Activated CD4-positive, alpha-beta T cell treated with anti-CD3 and anti-CD28 coated beads for 36 hours (primary cell): ENCODE results near the gene MED29. TPM values are rescaled to one million over a fixed set of nuclear protein-coding genes. Genes with fewer than 3 reads are reported as not detected.
A peak's percentile ranks its signal among the peaks of the same experiment; 100 is the strongest.
"Not testable (repeated sequence)": the region's sequence is repeated elsewhere in the genome, so short reads cannot be mapped to it uniquely, and the experiment has no call there.

ENCODE experiments used
- ATAC-seq: fragments of 200-7000 bp; cut with Tn5 transposase; one replicate; pipeline ENCODE4 v1.10.0; 2021; ENCODE audit warnings: mild to moderate bottlenecking, moderate library complexity
- CTCF ChIA-PET: fragments of 350-600 bp; sonication (Branson Sonifier 250); formaldehyde crosslinking; loops from one replicate; lab custom pipeline; 2021; ENCODE audit warnings: antibody characterized with exemption; lab: Charles Lee
- POLR2A ChIA-PET: fragments of 350-600 bp; sonication (Branson Sonifier 250); formaldehyde crosslinking; loops from one replicate; lab custom pipeline; 2021; ENCODE audit warnings: antibody characterized with exemption, inconsistent platforms; lab: Charles Lee
- DNase-seq: peaks from one replicate; pipeline ENCODE4 v3.0.0-alpha.2; 2020
- H3K27ac Mint-ChIP-seq: one replicate; pipeline ENCODE4 v1.8.0; 2021; ENCODE audit warnings: mixed read lengths
- H3K27me3 Mint-ChIP-seq: one replicate; pipeline ENCODE4 v1.8.0; 2021; ENCODE audit warnings: mixed read lengths
- H3K36me3 Mint-ChIP-seq: one replicate; pipeline ENCODE4 v1.8.0; 2021; ENCODE audit warnings: low read depth, mixed read lengths
- H3K4me1 Mint-ChIP-seq: one replicate; pipeline ENCODE4 v1.8.0; 2021; ENCODE audit warnings: mixed read lengths
- H3K4me3 Mint-ChIP-seq: one replicate; pipeline ENCODE4 v1.8.0; 2021; ENCODE audit warnings: mild to moderate bottlenecking, moderate library complexity, mixed read lengths
- H3K9me3 Mint-ChIP-seq: one replicate; pipeline ENCODE4 v1.8.0; 2021; ENCODE audit warnings: low read depth, mixed read lengths
- intact Hi-C, 2 experiments: fragments of 100-400 bp; cut with DNase I in 1 of 2; cut with micrococcal nuclease in 1 of 2; formaldehyde crosslinking; loops; one replicate each; pipeline versions ENCODE4 v1.14.2 to v1.15.1; 2022 to 2024; cut with DNase I, micrococcal nuclease
- total RNA-seq, 2 experiments: library from RNA; stranded (reverse); gene quantifications; one replicate each; pipeline ENCODE4 v1.2.3, GENCODE V29; 2021

The MED29 gene
- total RNA-seq, 2 experiments from 2014 or later = 24.0 to 34.6 TPM

DNA sequence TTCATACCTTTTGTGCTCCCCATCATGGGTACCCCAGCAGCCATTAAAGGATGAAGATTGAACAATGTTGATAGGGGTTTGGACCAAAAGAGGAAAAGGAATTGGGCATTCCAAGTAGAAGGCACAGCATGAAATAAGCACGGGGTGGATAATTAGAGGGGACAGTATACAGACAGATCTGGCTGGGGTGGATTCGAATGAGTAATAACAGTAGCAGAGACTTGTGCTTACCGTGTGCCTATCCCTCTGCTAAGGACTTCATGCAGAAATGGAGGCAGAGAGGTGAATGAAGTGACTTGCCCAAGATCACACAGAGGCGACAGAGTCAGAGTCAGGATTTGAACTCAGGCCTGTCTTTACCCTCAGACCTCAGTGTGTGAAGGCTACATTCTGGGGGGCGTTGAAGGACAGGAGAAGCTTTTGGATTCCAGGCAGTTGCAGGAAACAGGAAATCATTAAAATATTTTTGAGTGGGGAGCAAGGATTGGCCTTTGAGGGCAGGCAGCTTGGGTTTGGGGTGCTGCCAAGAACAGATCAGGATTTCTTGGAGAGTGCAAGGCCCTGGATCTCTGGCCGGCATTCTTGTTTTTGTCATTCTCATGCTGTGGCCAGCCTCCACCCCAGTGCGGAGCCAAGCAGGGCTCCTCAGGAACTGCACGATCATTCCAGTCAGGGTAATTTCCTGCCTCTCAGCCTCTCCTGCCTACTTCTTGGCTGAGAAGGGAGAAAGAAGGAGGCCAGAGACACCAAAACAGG lies 19.0 kb upstream of the MED29 start:
- H3K36me3 Mint-ChIP-seq = peaks cover 34% of the 10 kb centered on the region
- intact Hi-C loops = no loop called here
- H3K4me3 Mint-ChIP-seq = no peak overlapping the region
- H3K27ac Mint-ChIP-seq = peak overlapping the region; percentile 60
- no peak for DNase-seq
- no peaks in the 10 kb centered on the region for H3K9me3 Mint-ChIP-seq
- POLR2A ChIA-PET = no interaction called here
- H3K4me1 Mint-ChIP-seq = no peaks in the 10 kb centered on the region
- no peak for ATAC-seq
- CTCF ChIA-PET = interaction anchor here (0.6 kb wide), 1 partner anchor 22 kb away, joined by 3 read pairs; no protein-coding TSS in a partner anchor
- no peaks in the 10 kb centered on the region for H3K27me3 Mint-ChIP-seq

DNA sequence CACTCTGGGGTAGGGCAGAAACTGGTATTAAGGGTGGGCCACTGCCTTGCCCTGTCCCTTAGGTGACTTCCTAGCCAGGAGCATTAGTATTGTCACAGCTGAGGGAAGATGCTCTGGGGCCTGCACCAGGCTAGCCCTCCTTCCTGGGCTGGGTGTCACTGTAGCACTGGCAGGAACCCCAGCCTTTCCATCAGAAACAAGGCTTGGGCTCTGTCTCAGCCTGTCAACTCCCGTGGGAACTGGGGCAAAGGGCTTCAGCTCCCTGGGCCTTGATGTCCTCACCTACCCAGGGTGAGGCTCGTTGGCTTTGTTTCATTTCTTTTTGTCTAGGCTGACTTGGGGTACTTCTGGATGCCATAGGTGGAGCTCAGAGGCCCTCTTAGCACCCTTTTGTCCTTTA lies 18.2 kb upstream of the MED29 start:
- DNase-seq = no peak
- intact Hi-C loops = no loop called here
- POLR2A ChIA-PET = no interaction called here
- Mint-ChIP-seq H3K27ac (no peak overlapping the region), H3K27me3 (no peaks in the 10 kb centered on the region), H3K4me1 (no peaks in the 10 kb centered on the region), H3K9me3 (no peaks in the 10 kb centered on the region), H3K4me3 (no peak overlapping the region), H3K36me3 (peaks cover 37% of the 10 kb centered on the region)
- ATAC-seq = no peak
- CTCF ChIA-PET = no interaction called here

DNA sequence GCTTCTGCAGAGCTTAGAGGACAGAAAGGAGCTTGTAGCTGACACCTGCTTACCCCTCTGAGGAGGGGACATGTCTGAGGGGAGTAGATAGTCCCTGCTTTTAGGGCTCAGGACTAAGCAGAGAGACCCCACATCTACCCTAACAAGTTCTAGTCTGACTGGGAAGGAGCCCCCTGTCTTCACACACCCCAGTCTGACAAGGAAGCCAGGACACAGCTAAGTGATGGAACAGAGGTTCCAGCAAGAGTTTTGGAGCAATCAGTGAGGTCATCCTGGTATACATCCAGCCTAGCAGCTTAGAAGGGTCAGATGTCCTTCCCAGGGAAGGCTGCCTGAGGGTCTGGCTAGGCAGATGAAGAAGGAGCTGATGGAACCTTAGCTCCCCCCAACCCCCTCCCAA lies 15.2 kb upstream of the MED29 start:
- DNase-seq = no peak
- ChIA-PET POLR2A (no interaction called here), CTCF (interaction anchor here (1.1 kb wide), 1 partner anchor 13 kb away, joined by 3 read pairs; no protein-coding TSS in a partner anchor)
- Mint-ChIP-seq H3K4me3 (no peak overlapping the region), H3K27ac (no peak overlapping the region), H3K9me3 (no peaks in the 10 kb centered on the region), H3K27me3 (no peaks in the 10 kb centered on the region), H3K4me1 (no peaks in the 10 kb centered on the region), H3K36me3 (peaks cover 31% of the 10 kb centered on the region)
- ATAC-seq = no peak
- intact Hi-C loops = no loop called here

DNA sequence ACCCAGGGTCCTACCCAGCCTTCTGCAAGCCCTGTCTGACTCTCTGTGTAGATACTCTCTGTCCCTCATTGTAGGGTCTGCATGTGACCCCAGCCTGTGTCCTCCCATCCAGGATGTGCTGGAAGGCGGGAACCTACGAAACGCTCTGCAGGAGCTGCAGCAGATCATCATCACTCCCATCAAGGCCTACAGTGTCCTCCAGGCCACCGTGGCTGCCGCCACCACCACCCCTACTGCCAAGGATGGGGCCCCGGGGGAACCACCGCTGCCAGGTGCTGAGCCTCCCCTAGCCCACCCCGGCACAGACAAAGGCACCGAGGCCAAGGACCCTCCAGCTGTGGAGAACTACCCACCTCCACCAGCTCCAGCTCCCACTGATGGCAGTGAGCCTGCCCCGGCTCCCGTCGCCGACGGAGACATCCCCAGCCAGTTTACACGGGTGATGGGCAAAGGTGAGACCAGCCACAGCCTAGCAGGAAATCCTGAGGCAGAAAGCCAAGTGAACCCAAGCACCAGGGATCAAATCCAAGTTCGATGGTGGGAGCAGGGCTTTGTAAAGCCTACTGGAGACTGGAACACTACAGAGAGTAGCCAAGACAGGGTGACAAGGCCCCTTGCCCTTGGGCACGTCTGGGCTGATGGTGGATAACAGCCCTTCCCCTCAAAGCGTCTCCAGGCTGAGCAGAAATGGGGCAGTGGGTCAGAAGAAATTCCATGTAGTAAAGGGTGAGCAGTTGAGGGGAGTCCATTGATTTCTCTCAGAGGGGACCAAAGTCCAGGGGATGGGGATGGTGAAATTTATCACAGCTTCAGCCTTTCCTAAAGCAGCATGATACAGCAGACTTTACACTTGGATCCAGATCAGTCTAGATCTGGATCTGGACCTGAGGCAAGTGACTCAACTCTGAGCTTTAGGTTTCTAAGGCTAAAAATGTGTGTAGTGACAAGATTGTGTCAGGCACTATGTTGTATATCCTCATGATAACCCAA lies 13.5 kb upstream of the MED29 start:
- POLR2A ChIA-PET = no interaction called here

DNA sequence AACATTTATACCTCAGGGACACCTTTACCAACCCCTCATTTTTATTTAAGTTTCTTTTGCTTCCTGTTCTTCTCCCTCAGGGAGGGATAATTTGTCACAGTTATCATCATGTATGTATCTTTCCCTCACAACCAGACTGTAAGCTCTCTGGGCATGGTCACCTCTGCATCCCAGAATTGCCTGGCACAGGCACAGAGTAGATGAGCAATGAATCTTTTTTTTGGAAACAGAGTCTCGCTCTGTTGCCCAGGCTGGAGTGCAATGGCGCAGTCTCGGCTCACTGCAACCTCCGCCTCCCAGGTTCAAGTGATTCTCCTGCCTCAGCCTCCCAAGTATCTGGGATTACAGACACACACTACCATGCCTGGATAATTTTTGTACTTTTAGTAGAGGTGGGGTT lies 11.8 kb upstream of the MED29 start:
- H3K9me3 Mint-ChIP-seq, intact Hi-C loops, H3K4me3 Mint-ChIP-seq, H3K4me1 Mint-ChIP-seq, CTCF ChIA-PET, POLR2A ChIA-PET, ATAC-seq, H3K27ac Mint-ChIP-seq, DNase-seq, H3K27me3 Mint-ChIP-seq: not testable (repeated sequence)
- peaks cover 32% of the 10 kb centered on the region for H3K36me3 Mint-ChIP-seq

More for the DNA sequence above, 13.5 kb upstream of the MED29 start:
- intact Hi-C loops = no loop called here
- Mint-ChIP-seq H3K9me3 (no peaks in the 10 kb centered on the region), H3K4me1 (no peaks in the 10 kb centered on the region), H3K36me3 (peaks cover 34% of the 10 kb centered on the region), H3K27me3 (no peaks in the 10 kb centered on the region), H3K27ac (no peak overlapping the region), H3K4me3 (no peak overlapping the region)
- ATAC-seq (no peak), DNase-seq (no peak)
- CTCF ChIA-PET = no interaction called here

DNA sequence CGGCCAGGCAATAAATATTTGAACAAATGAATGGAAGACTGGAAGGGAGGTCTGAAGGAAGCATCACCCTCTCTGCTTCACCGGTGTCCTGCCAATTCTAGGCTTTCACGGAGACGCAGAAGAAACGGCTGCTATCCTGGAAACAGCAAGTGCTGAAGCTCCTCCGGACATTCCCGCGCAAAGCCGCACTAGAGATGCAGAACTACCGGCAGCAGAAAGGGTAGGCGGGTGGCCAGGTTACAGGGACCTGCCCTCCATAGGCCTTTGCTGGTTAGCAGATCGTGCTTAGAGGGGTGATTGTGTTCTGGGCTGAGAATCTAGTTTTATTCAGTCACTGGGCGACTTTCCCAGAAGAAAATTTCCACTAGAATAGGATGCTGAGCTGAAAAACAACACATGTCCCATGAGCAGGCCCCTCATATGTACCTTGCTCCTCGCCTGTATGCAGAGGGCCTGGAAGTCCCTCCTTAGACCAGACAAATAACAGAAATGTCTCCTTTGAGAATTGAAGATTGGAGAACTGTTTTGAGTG lies 11.2 kb upstream of the MED29 start:
- CTCF ChIA-PET = no interaction called here
- Mint-ChIP-seq H3K36me3 (peaks cover 32% of the 10 kb centered on the region), H3K4me1 (no peaks in the 10 kb centered on the region), H3K9me3 (no peaks in the 10 kb centered on the region), H3K27ac (no peak overlapping the region), H3K27me3 (no peaks in the 10 kb centered on the region), H3K4me3 (no peak overlapping the region)
- POLR2A ChIA-PET = no interaction called here
- intact Hi-C loops = no loop called here
- ATAC-seq = no peak
- no peak for DNase-seq

DNA sequence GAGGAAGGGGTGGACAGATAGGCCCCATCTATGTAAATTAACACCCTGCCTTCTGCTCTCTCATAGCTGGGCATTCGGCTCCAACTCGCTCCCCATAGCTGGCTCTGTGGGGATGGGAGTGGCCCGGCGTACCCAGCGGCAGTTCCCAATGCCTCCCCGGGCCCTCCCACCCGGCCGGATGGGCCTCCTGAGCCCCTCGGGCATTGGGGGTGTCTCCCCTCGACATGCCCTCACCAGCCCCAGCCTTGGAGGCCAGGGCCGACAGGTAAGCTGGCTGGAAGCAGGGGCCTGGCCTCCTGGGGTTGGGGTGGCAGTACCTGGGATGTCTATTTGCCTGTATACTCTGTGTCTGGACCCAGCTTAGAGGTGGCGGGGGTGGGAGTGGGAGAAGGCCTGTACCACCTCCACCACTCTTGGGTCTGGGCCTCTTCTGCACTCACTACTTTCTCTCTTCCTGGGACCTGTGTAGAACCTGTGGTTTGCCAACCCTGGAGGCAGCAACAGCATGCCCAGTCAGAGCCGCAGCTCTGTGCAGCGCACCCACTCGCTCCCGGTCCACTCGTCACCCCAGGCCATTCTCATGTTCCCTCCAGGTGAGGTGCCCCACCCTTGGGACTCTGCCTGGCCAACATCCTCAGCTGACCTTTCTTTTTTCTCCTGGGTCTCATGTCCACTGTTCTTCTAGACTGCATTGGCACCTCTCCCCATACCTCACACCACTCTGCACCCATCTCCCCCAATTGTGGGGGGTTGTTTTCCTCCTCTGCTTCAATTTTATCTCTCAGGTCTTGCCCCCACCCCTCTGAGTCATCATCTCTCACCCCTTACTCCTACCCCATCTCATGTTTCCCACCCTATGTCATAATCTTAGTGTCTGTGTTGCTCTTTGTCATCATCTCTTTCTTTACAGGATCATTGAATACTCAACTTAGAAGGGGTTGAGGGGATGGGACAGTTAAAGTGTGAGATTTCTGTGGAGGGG lies 10.4 kb upstream of the MED29 start:
- H3K4me3 Mint-ChIP-seq = no peak overlapping the region
- ChIA-PET POLR2A (no interaction called here), CTCF (no interaction called here)
- ATAC-seq (no peak), DNase-seq (no peak)
- no peaks in the 10 kb centered on the region for H3K9me3 Mint-ChIP-seq
- H3K4me1 Mint-ChIP-seq = no peaks in the 10 kb centered on the region
- no peaks in the 10 kb centered on the region for H3K27me3 Mint-ChIP-seq
- peaks cover 34% of the 10 kb centered on the region for H3K36me3 Mint-ChIP-seq
- intact Hi-C loops = no loop called here
- peak overlapping the region; percentile 7 for H3K27ac Mint-ChIP-seq

DNA sequence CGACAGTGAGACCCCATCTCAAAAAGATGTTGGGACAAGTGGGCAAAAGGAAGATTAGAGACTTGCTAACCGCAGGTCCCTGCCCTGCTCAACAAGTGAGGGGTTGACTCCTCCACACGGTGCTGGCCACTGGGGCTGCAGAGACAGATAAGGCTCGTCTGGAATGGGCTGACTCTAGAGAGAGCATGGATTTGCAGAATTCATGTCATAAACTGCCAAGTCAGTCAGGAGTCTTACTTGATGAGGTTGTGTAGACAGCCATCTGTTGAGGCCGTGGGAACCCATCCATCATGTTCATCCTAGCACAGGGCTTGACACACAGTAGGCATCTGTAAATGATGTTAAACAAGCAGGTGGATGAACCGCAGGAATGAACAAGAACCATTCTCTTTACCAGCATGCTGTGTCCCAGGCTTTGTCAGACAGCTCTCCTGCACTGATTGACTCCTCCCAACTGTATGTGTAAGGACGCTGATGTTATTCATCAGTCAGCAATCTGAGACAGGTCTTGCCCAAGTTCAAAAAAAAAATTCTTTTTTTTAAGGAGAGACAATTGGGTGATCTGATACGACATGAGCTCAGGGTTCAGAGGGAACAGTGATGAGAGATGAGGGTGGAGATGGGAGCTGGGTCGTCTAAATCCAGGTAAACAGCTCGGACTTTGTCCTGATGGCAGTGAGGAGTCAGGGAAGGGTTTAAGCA lies 9.1 kb upstream of the MED29 start:
- no peak overlapping the region for H3K27ac Mint-ChIP-seq
- DNase-seq (no peak), ATAC-seq (no peak)
- ChIA-PET POLR2A (interaction anchor here (0.7 kb wide), 1 partner anchor 9 kb away, joined by 4 read pairs; the partner anchor contains the start of genes MED29 and PAF1), CTCF (interaction anchor here (0.5 to 1.1 kb wide), 3 partner anchors 16 to 131 kb away, joined by 3 read pairs; no protein-coding TSS in a partner anchor)
- H3K36me3 Mint-ChIP-seq = peaks cover 37% of the 10 kb centered on the region
- no peaks in the 10 kb centered on the region for H3K9me3 Mint-ChIP-seq
- no peaks in the 10 kb centered on the region for H3K4me1 Mint-ChIP-seq
- intact Hi-C loops = no loop called here
- H3K27me3 Mint-ChIP-seq = no peaks in the 10 kb centered on the region
- no peak overlapping the region for H3K4me3 Mint-ChIP-seq

DNA sequence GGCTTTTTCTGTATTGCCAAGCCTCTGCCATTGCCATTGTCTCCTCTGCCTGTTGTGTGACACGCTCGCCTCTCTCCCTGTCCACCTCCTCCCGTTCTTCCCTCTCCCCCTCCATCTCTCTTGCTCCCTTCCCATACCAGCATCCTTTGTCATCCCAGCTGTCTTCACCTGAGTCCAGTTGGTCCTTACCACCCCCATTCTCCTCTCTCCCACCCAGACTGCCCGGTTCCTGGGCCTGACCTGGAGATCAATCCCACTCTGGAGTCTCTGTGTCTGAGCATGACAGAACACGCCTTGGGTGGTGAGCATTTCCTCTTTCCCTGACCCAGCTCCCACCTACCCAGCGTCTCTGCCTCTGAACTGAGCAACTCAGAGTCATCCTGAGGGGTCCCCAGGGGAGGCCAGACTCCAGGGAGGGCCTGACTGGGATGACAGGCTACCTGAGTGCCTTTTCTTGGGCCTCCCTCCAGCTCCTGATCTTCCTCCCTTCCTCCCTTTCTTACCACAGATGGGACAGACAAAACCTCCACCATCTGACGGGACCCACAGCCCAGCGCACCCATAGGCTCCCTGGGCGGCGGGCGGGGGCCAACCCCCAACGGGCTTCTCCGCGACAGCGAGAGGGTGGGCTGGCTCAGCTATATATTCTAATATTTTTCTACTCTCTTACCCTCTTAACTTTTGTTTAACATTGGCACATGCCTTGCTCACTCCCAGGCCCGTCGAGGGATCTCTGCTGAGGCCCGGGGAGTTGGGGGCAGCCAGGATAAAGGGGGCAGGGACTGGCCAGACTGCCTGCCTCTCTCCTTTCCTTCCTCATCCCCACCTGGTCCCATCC lies 8.0 kb upstream of the MED29 start:
- Mint-ChIP-seq H3K4me3 (no peak overlapping the region), H3K4me1 (no peaks in the 10 kb centered on the region), H3K27me3 (no peaks in the 10 kb centered on the region), H3K27ac (no peak overlapping the region), H3K9me3 (no peaks in the 10 kb centered on the region), H3K36me3 (peaks cover 34% of the 10 kb centered on the region)
- ATAC-seq = no peak
- DNase-seq = no peak
- POLR2A ChIA-PET = interaction anchor here (0.7 kb wide), 1 partner anchor 8 kb away, joined by 4 read pairs; the partner anchor contains the start of genes MED29 and PAF1
- CTCF ChIA-PET = interaction anchor here (0.6 to 1.1 kb wide), 3 partner anchors 14 to 132 kb away, joined by 3 to 5 read pairs (median 3); no protein-coding TSS in a partner anchor
- intact Hi-C loops = no loop called here
